ENCODE measurements around the gene SMCO1.
A peak's percentile ranks its signal among the peaks of the same experiment; 100 is the strongest.
"Not testable (repeated sequence)": the region's sequence is repeated elsewhere in the genome, so short reads cannot be mapped to it uniquely, and the experiment has no call there.

Gene SMCO1

GRCh38 chr3:196514913-196515621 is at the start of gene SMCO1:
Gene SMCO1, minus strand, starts transcription at chr3:196515346. Its CDS starts 137 bp downstream, at chr3:196515209.
- DNase-seq (ENCODE audit: low spot score), result no peak

- DNase-seq (ENCODE audit: low spot score), result no peak
These were observed 48.6 kb upstream of the SMCO1 start for GRCh38 chr3:196563721-196564225.

- DNase-seq (ENCODE audit: low spot score), result no peak
These were observed 44.7 kb upstream of the SMCO1 start for GRCh38 chr3:196559826-196560225.

GRCh38 chr3:196558476-196558875 is 43.3 kb upstream of the SMCO1 start:
- no peak for DNase-seq (ENCODE audit: low spot score)

GRCh38 chr3:196557236-196557635 is 42.1 kb upstream of the SMCO1 start:
- no peak for DNase-seq (ENCODE audit: low spot score)

- no peak for DNase-seq (ENCODE audit: low spot score)
These were observed 40.1 kb upstream of the SMCO1 start for GRCh38 chr3:196555295-196555694.

GRCh38 chr3:196554205-196554604 is 39.1 kb upstream of the SMCO1 start:
- DNase-seq (ENCODE audit: low spot score), result no peak

GRCh38 chr3:196553551-196553950 is 38.4 kb upstream of the SMCO1 start:
- DNase-seq (ENCODE audit: low spot score), result no peak

GRCh38 chr3:196552253-196552652 is 37.1 kb upstream of the SMCO1 start:
- no peak for DNase-seq (ENCODE audit: low spot score)

- DNase-seq (ENCODE audit: low spot score), result not testable (repeated sequence)
These were observed 35.0 kb upstream of the SMCO1 start for GRCh38 chr3:196550172-196550571.

GRCh38 chr3:196549312-196549711 is 34.2 kb upstream of the SMCO1 start:
- DNase-seq (ENCODE audit: low spot score), result not testable (repeated sequence)

- DNase-seq (ENCODE audit: low spot score), result no peak
These were observed 31.9 kb upstream of the SMCO1 start for GRCh38 chr3:196547067-196547466.

GRCh38 chr3:196546537-196546936 is 31.4 kb upstream of the SMCO1 start:
- DNase-seq (ENCODE audit: low spot score), result no peak

GRCh38 chr3:196544491-196544992 is 29.4 kb upstream of the SMCO1 start:
- DNase-seq (ENCODE audit: low spot score), result no peak

- DNase-seq (ENCODE audit: low spot score), result no peak
These were observed 26.7 kb upstream of the SMCO1 start for GRCh38 chr3:196541684-196542445.

GRCh38 chr3:196537319-196537984 is 22.3 kb upstream of the SMCO1 start:
- DNase-seq (ENCODE audit: low spot score), result peak; percentile 40

- DNase-seq (ENCODE audit: low spot score), result no peak
These were observed 18.1 kb upstream of the SMCO1 start for GRCh38 chr3:196533260-196533681.

GRCh38 chr3:196531418-196531817 is 16.3 kb upstream of the SMCO1 start:
- DNase-seq (ENCODE audit: low spot score), result no peak

- peak; percentile 96 for DNase-seq (ENCODE audit: low spot score)
These were observed 13.6 kb upstream of the SMCO1 start for GRCh38 chr3:196528639-196529233.

GRCh38 chr3:196525141-196525540 is 10.0 kb upstream of the SMCO1 start:
- DNase-seq (ENCODE audit: low spot score), result no peak

GRCh38 chr3:196524527-196524926 is 9.4 kb upstream of the SMCO1 start:
- DNase-seq (ENCODE audit: low spot score), result no peak

GRCh38 chr3:196523841-196524240 is 8.7 kb upstream of the SMCO1 start:
- DNase-seq (ENCODE audit: low spot score), result no peak

All from GM03348 (cell line).